HG02610 (cell line): Measurements from ENCODE around the gene SUGCT.

Source experiments
- ATAC-seq: cut with Tn5 transposase; IDR thresholded peaks from one replicate; pipeline ENCODE4 v1.9.1; 2021; ENCODE audit warnings: mild to moderate bottlenecking, moderate library complexity; ENCODE audit not compliant: unreplicated experiment

Gene SUGCT

GRCh38 chr7:40799493-40800403, 664.9 kb downstream of the SUGCT start:
- ATAC-seq, result no peak

GRCh38 chr7:40800771-40801170, 666.0 kb downstream of the SUGCT start:
- no peak for ATAC-seq

- no peak for ATAC-seq
Observed at GRCh38 chr7:40802497-40802896, 667.7 kb downstream of the SUGCT start.

GRCh38 chr7:40804477-40805215, 669.8 kb downstream of the SUGCT start:
- no peak for ATAC-seq

GRCh38 chr7:40805361-40805760, 670.6 kb downstream of the SUGCT start:
- ATAC-seq, result no peak

- ATAC-seq, result no peak
Observed at GRCh38 chr7:40808378-40808942, 673.7 kb downstream of the SUGCT start.

- ATAC-seq, result no peak
Observed at GRCh38 chr7:40810274-40810673, 675.5 kb downstream of the SUGCT start.

GRCh38 chr7:40811666-40812065, 676.9 kb downstream of the SUGCT start:
- ATAC-seq, result no peak

GRCh38 chr7:40815022-40815421, 680.2 kb downstream of the SUGCT start:
- ATAC-seq, result no peak

GRCh38 chr7:40815512-40815911, 680.7 kb downstream of the SUGCT start:
- no peak for ATAC-seq

- no peak for ATAC-seq
Observed at GRCh38 chr7:40822861-40823260, 688.1 kb downstream of the SUGCT start.

- no peak for ATAC-seq
Observed at GRCh38 chr7:40824461-40824860, 689.7 kb downstream of the SUGCT start.

GRCh38 chr7:40826411-40827221, 691.8 kb downstream of the SUGCT start:
- ATAC-seq, result no peak

- no peak for ATAC-seq
Observed at GRCh38 chr7:40827222-40828085, 692.6 kb downstream of the SUGCT start.

- ATAC-seq, result no peak
Observed at GRCh38 chr7:40828686-40829600, 694.1 kb downstream of the SUGCT start.

- no peak for ATAC-seq
Observed at GRCh38 chr7:40833191-40833887, 698.5 kb downstream of the SUGCT start.

GRCh38 chr7:40833888-40834234, 699.1 kb downstream of the SUGCT start:
- no peak for ATAC-seq

- ATAC-seq, result no peak
Observed at GRCh38 chr7:40836218-40836617, 701.4 kb downstream of the SUGCT start.
